GM18868 (cell line): Measurements from ENCODE around the gene GLIS1.

Experiments used
- ATAC-seq: cut with Tn5 transposase; IDR thresholded peaks from one replicate; pipeline ENCODE4 v1.9.1; 2021; ENCODE audit warnings: mild to moderate bottlenecking, moderate library complexity; ENCODE audit not compliant: unreplicated experiment

GLIS1 gene

DNA sequence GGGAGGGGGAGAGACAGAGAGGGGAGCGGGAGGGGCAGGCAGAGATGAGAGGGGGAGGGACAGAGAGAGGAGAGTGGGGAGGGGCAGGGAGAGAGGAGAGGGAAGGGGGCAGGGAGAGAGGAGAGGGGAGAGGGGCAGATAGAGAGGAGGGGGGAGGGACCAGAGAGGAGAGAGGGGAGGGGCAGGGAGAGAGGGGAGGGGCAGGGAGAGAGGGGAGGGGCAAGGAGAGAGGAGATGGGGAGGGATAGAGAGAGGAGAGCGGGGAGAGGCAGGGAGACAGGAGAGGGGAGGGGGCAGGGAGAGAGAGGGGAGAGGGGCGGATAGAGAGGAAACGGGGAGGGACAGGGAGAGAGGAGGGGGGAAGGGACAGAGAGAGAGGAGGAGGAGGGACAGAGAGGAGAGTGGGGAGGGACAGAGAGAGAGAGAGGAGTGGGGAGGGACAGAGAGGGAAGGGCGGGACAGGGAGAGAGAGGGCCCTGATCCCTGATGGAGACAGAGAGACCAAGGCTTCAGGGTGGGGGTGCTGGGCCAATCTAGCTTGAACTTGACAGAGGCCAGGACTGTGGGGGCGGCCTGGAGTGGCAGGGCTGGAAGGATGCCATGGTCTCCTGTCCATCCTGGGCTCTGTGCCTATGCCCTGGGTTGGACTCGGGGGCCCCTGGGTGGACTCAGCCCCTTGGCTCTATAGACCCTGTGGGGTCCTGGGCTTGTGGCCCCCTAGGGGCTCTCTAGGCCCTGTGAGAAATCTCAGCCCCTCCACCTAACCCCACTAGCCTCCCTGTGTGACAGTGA is 236.1 kb downstream of the GLIS1 start:
- ATAC-seq: no peak

DNA sequence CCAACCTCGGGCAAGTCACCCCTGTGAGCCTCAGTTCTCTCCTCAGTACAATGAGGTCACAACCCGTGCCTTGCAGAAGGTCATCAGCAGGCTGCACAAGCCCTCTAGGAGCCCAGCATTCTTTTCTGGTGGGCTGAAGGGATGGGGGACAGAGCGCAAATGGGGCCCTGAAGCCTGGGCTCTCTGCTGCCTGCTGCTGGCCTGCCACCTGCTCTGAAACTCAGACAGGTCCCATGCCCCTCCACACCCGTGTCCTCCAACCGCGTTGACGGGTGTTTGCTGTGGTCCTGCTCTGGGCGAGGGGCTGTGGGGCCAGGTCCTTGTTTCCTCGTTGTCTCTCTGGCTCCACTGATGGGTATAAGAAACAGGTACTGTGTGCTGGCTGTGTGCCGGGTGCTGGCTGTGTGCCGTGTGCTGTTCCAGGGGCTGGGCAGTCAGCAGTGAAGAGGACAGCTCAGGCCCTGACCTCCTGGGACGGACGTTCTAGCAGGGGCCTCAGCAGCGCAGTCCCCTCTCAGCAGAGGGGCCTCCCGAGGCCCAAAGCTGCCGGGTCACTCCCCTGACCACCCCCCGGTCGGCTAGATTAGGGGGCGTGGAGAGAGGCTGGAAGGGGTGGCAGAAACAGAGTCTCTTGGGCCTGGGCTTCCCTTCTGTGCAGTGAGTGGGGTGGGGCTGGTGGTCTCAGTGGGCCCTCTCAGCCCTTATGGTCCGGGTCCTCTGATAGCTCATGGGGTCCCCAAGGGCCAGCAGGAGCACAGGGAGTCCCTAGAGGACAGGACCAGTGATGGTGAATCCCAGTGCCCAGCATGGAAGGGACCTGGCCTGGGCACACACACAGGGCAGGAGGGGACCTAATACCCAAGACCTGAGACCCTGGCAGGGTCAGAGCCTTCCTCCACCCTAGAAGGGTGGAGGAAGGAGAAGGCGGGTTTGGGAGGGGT is 237.6 kb downstream of the GLIS1 start:
- ATAC-seq: no peak

DNA sequence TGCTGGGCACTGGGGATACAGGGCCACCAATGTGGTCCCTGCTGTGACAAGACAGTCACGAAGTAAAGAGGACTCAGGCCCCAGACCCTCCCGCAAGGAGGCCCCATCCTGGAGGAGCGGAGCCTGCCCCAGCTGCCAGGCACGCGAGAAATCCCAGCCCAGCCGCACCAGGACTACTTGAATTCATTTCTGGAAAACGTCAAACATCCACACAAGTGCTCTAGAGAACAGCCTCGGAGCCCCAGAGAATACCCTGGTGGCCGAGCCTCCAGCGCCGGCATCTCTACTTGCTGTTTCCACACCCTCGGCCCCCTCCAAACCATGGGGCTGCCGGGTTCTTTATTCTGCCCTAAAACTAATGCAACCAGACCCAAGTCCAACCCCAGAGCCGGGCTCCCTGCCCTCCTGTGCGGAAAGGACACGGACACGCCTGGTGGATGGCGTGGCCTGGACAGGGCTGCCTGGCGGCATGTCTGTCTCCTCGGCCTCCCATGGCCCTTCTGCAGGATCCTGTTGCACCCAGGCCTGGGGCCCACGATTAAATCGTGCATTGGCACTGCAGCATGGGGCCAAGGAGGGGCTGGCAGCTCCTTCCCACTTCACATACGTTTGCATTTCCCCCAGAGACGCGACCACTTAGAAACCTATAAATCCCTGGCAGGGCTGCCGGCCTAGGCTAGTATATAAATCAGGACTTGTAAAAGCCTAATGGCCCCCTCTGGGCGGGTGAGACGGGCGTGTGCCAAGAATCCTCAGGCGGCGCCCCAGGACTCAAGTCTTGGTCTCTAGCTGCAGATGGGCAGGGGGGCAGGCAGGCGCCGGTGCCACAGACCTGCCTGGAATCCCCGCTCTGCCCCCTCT is 238.5 kb downstream of the GLIS1 start:
- ATAC-seq: no peak

DNA sequence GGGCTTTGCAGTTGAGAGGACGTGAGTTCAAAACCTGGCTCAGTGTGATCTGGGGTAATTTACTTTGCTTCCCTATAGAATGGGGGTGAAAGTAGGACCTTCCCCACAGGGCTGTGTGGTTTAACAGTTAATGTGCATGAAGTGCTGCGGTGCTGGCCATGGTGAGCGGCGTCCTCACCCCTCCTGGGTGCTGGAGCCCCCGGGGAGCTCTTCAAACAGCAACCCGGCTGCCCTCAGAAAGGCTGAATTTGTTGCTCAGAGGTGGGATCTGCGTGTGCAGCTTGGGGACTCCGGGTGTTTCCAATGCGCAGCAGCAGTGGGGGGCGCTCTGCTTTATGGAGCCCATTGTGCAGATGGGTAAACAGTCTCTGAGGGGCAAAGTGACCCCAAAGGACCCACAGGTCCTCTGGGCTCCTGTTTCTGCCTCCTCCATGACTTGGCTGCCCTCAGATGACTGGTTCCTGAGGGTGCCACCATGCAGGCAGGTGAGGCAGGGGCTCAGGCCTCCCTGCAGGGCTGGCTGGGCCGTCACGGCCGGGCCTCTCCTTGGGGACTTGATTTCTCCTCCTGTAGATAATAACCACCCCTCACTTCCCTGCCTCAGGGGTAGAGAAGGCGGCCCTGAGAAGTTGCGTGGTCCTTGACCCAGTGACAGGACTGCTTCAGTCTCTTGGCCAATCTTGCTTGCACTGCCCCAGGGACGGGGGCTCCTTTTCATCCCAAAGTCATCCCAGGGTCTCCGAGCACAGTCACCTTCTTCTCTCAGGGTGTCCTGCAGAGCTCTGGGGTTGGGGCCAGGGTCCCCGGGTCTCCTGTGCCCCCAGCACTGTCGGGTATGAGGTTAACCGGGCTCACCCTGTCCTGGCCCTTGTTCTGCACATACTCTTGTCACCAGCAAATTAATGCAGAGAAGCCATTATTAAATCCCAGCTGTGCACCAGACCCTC is 239.4 kb downstream of the GLIS1 start:
- no peak for ATAC-seq

DNA sequence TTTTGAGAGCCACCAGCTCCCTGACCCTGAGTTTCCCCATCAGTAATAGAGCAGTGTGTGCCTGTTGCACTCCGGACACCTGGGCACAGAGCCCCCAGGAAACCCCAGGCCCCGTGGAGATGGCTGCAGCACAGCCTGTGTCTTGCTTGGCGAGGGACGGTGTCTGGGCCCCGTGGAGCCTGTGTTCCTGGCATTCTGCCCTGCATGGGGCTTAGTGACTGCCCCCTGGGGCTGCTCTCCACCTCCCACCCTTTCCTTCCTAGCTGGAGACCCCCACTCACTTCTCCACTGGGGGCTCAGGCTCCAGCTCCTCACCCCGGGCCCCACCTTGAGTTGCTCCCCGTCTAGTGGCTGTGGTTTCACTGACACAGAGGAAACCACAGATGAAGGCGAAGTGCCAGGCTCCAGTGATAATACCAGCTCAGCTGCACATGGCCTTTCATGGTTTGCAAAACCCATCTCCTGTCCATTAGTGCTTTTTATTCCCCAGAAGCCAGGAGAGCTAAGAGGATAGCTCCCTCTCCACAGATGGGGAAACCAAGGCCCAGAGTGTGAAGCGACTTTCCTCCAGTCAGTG is 240.3 kb downstream of the GLIS1 start:
- no peak for ATAC-seq

DNA sequence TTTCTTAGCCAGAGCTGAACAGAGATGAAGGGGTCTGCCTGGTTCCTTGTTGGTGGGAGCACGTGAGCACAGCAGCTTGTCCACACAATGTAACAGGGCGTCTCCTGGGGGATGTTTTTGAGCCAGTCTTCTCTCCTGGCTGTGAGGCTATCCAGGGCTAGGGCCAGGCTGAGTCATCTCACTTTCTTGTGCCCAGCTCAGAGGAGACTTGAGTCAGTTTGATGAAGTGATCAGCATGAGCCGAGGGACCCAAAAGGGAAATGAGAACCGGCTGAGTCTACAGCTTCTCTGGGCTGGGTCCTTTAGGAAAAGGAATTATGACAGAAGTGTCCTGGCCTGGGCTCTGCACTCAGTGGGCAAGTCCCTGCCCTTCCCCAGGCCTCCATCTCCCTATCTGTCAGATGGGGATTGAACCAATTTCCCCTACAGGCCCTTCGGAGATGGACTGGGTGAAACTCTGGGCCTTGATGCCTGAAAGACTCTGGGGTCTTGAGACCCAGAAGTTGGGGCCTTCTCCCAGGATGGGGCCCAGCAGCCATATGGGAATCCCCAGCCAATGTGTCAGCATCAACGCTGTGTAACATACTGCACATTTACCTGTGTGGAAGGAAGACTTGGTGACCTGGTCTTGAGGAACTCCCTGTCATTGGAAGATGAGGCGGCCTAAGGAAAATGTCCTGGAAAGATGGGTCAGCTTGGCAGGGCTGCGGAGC is 243.2 kb downstream of the GLIS1 start:
- ATAC-seq: no peak

DNA sequence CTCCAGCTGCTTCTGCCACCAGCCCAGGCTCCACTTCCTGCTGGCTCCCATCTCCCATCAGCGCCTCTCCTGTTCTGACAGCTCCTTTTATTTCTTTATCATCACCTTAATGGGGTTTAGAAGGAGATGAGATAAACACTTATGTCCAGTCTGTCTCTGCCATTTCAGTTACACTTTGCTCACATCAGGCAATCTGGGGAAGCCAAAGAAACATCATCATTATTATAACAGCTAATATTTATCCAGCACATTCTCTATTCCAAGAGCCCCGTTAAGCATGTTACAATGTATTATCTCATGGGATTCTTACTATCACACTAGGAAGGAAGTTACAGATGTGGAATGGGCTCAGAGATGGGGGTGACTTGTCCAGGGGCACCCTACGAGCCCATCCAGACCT is 248.6 kb downstream of the GLIS1 start:
- no peak for ATAC-seq

DNA sequence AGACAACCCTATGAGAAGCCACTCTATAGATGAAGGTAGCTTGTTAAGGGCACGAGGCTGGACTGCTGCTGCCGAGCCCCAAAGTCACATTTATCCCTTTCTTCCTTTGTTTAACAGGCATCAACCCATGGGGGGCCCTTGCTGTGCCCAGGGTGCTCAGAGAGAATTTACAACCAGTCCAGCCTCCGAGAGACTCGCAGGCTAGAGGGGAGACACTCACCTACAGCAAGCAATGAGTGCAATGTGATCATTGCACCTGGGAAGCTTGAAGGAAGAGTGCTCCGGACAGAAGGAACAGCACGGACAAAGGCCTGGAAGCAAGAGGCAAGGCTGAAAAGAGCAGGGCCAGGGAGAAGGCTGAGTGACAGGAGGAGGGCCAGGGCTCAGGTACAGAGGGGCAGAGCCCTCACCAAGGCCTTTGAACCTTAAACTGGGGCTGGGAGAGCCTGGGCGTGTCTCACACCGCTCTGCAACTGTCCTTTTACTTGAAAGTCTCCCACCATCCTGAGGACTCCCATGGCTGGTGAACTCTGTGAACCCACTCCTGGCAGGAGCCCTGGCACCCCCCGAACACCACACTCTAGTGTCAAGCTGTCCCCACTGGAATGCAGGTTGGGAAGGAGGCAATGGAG is 252.5 kb downstream of the GLIS1 start:
- no peak for ATAC-seq

DNA sequence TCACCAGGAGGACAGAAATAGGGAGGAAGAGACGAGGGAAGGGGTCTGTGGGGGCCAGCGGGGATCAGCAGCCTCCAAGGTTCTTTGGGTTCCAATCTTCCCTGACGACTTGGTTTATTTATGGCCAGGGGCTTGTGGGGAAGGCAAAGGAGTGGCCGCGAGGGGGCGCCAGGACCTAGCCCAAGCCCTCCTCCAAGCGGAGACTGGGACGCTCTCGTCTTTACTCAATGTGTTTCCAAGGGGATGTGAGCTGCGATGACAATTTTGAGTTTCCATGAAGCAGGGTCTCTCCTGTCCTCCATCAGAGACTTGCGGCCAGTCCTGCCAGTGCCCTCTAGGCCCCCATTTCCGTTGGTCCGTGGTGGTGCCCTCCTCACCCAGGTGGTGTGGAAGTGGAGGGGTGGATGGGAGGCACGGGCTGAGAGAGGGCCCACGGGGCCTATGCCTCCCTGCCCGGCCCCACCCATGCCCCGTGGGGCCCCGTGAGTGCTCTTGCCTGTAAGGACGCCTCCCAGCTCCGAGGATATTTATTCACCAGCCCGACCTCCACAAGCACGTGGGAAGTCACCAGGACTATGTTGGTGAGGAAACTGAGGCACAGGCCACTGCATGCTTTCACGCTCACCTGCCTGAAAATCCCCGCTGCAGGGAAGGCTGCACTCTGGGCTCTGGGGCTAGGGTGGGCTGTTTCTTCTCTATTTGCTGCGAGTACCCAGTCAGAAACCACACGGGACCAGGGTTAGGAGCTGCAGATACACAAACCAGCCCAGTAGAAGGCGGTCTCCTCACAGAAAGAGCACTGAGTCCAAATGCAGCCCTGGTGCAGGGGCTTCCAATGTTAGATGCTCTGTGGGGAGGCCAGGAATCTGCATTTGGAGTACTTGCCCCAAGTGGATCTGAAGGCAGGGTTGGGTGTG is 253.2 kb downstream of the GLIS1 start:
- ATAC-seq: no peak

DNA sequence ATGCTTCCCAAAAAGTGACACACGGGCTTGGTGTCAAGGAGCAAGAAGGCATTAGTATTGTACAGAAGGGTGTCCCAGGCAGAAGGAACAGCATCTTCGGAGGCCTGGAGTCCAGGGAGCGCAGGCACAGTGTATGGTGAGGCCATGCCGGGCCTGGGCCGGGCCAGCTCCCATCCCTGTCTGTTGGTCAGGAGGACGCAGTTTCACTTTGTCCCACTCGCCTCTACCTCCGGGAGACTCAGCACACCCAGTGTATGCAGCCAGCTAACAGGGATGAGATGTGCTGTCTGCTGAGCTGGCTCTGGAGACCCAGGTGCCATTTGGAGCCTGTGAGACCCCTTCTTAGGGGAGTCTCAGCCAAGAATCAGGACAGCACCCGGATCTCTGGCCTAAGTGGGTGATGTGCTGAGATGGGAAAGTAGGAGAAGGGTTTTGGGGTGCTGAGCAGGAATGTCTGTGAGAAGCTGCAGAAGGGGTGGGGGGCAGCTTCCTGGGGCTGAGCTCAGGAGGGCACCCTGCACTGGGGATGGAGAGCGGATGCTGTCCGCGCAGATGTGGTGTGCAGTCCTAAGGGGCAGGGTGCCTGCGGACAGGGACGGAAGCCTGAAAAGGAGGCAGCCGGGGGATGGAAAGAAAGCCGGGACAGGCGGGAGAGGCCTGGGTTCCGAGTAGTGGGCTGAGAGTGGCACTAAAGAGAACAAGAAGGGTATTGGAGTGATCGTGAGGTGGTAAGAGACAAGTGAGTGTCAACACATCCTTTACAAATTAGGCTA is 254.1 kb downstream of the GLIS1 start:
- no peak for ATAC-seq

DNA sequence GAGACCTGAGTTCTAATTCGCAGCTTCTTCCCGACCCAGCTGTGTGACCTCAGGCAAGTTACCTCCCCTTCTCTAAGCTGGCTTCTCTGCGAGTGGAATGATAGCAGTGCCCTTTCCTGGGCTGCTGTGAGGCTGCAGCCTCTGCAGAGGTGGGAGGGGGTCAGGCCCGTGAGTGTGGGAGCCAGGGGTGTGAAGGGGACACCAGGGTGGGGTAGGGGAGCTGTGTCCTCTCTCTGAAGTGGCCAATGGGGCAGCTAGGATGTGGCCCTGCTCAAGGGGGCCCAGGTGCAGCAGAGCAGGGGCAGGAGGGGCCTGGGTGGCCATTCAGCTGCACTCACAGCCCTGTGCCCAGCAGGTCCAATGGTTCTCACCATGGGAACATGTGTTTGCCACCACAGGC is 255.3 kb downstream of the GLIS1 start:
- no peak for ATAC-seq

DNA sequence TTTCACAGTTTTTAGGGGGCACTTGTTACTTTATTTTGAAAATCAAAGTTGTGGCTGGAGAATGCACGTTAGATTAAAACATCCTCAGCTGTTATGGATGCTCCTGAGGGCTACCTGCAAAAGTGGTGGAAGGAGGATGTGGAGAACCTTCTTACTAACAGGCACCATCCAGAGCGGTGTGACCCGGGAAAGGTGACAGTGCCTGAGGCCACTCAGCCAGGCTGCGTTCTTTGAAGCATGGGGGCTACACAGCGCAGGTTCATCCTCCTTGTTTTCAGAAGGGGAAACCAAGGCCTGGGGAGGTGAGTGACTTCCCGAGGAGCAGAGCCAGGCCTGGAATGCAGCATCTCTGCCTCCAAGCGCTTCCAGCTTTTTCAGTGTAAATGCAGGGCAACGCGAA is 255.8 kb downstream of the GLIS1 start:
- no peak for ATAC-seq

DNA sequence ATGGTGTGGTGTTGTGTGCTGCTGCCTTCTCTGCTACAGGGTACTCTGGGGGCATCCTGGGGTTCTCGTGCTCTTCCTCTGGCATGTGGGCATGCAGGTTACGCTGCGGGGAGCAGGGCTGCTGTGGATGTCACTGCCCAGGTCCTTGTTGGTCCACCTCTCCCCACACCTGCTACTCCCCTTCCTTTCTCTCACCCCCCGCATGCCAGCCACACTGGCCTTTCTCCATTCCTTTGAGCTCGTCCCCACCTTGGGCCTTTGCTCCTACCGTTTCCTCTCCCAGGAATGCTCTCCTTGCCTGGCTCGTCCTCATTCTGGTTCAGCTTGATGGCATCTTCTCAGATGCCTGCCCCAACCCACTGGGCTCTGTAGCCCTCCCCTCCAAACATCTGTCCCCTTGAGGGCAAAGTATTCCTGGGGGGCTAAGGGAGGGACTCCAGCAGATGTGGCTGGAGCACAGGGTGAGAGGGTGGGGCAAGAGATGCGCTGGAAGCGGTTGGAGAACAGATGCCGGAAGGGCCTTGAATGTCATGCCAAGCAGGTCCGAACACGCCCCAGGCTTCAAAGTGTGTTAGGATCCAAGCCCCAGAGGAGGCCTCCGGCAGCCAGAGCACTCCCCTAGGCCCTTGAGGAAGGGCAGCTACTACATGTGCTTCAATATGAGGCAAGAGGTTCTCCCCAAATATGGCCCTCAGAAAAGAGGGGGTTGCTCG is 256.4 kb downstream of the GLIS1 start:
- ATAC-seq: no peak

DNA sequence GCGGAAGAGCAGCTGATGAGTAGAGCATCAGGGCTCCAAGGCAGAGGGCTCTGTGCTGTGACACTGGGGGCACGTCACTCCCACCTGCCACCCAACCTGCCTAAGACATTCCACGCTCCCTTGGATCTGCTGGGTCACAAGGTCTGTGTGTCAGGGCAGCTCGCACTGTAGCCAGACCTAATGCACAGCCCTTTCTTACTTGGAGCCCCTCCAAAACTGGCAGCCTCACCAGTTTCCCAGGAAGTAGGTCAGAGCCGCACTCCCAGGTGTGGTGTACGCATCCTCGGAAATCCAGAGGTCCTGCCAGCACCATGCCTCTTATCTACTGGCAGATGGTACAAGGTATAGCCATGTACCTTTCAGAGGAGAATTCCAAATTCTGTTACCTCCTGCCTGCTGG is 257.5 kb downstream of the GLIS1 start:
- no peak for ATAC-seq

DNA sequence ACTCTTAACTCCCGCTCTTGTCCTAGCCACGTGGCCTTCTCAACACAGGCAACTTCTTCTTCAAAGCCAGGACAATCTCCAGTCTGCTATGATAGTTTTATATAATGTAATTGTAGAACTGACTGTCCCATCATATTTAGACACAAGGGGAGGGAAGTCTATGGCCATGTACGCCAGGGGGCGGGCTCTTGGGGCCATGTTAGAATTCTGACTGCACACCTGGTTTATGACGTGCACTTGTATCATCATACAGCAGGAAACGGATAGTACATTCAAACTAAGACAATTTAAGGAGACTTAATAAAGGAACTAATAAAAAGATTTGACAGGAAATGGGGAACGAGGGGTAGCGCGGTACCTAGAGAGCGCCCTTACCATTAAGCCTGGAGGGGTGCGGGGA is 258.3 kb downstream of the GLIS1 start:
- no peak for ATAC-seq

DNA sequence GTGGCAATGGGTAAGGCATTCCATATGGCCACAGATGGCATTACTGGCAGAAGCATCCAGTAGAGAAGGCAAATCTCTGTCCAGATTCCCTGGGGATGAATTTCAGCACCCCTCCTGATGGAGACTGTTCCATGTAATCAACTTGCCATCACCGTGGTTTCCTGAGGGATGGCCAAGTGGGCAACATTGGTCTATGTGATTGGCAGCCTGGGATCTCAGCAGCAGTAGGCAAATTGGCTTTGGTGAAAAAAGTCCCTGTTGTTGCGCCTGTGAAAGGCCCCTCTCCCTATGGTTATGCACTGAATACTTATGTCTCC is 260.5 kb downstream of the GLIS1 start:
- no peak for ATAC-seq
